ENCODE results near the gene FBLN1.

The FBLN1 gene

DNA sequence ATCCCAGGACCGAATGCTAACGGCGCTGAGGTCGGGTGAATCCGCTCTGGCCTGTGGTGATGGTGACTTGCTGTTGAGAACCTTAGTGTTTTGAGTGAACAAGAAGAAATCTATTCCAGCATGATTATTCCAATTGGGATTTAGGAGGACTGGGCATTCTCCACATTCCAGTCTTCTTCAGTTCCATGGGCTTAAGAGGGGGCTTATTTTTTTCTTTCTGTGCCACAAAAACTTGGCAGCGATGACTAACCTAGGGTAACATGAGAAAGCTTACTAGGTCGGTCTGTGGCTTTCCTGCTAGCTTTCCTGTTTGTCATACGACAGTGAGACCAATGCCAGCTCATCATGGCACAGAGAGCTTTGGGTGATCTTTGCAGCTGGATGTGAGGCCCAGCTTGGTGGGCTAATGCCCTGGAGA, 106.1 kb downstream of the FBLN1 start:
- TF ChIP-seq CTCF (IDR thresholded peaks at IDR 0.05; ENCODE audit: poor library complexity, severe bottlenecking), result no peak
- Histone ChIP-seq H3K4me1 (ENCODE audit: insufficient read depth, poor library complexity, severe bottlenecking) (peaks cover 40% of the 10 kb centered on the region), H3K27me3 (ENCODE audit: insufficient read depth, poor library complexity, severe bottlenecking) (no peaks in the 10 kb centered on the region), H3K4me3 (ENCODE audit: severe bottlenecking) (no peak overlapping the region), H3K36me3 (ENCODE audit: low read depth) (no peaks in the 10 kb centered on the region), H3K27ac (ENCODE audit: poor library complexity, severe bottlenecking) (no peak overlapping the region), H3K9me3 (ENCODE audit: severe bottlenecking) (no peaks in the 10 kb centered on the region)
- ATAC-seq (ENCODE audit: low read depth) (peak; percentile 40; the same call in 2 of the 3 replicates), DNase-seq (ENCODE audit: low spot score) (no peak)

GRCh38 chr22:45612451-45612901, 109.8 kb downstream of the FBLN1 start:
- H3K36me3 ChIP-seq (ENCODE audit: low read depth), result no peaks in the 10 kb centered on the region
- no peak overlapping the region for H3K4me3 ChIP-seq (ENCODE audit: severe bottlenecking)
- H3K9me3 ChIP-seq (ENCODE audit: severe bottlenecking), result no peaks in the 10 kb centered on the region
- ATAC-seq (ENCODE audit: low read depth) (peak; percentile 73), DNase-seq (ENCODE audit: low spot score) (no peak)
- H3K4me1 ChIP-seq (ENCODE audit: insufficient read depth, poor library complexity, severe bottlenecking), result peaks cover 22% of the 10 kb centered on the region
- H3K27ac ChIP-seq (ENCODE audit: poor library complexity, severe bottlenecking), result peak overlapping the region; percentile 36
- no peaks in the 10 kb centered on the region for H3K27me3 ChIP-seq (ENCODE audit: insufficient read depth, poor library complexity, severe bottlenecking)
- no peak for TF ChIP-seq CTCF (IDR thresholded peaks at IDR 0.05; ENCODE audit: poor library complexity, severe bottlenecking)

DNA sequence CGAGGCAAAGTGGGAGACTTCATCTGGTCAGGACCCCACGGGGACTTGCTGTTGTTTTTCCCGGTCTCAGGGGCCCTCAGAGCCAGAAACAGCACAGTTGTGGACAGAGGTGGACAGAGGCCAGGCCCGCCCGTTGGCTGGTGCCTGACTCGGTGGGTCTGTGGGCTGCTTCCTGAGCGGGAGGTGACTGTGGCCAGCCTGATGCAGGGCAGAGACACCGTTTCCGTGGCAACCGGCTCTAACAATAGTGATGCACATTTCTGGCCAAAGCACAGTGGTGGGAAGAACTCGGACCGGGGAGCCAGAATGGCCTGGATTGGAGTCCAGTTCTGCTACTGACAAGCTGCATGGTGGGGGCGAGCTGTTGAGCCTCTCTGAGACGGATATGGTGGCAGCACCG, 110.3 kb downstream of the FBLN1 start:
- TF ChIP-seq CTCF (IDR thresholded peaks at IDR 0.05; ENCODE audit: poor library complexity, severe bottlenecking), result no peak
- H3K4me1 ChIP-seq (ENCODE audit: insufficient read depth, poor library complexity, severe bottlenecking), result peaks cover 22% of the 10 kb centered on the region
- H3K4me3 ChIP-seq (ENCODE audit: severe bottlenecking), result no peak overlapping the region
- ATAC-seq (ENCODE audit: low read depth) (no peak; the same call in 2 of the 3 replicates), DNase-seq (ENCODE audit: low spot score) (no peak)
- H3K36me3 ChIP-seq (ENCODE audit: low read depth), result no peaks in the 10 kb centered on the region
- peak overlapping the region; percentile 36 for H3K27ac ChIP-seq (ENCODE audit: poor library complexity, severe bottlenecking)
- no peaks in the 10 kb centered on the region for H3K9me3 ChIP-seq (ENCODE audit: severe bottlenecking)
- no peaks in the 10 kb centered on the region for H3K27me3 ChIP-seq (ENCODE audit: insufficient read depth, poor library complexity, severe bottlenecking)

- no peaks in the 10 kb centered on the region; the same call in 1 of the 2 replicates for H3K36me3 ChIP-seq (ENCODE audit: low read depth)
- TF ChIP-seq CTCF (IDR thresholded peaks at IDR 0.05; ENCODE audit: poor library complexity, severe bottlenecking), result no peak
- no peak overlapping the region for H3K27ac ChIP-seq (ENCODE audit: poor library complexity, severe bottlenecking)
- no peak for ATAC-seq (ENCODE audit: low read depth)
- H3K4me1 ChIP-seq (ENCODE audit: insufficient read depth, poor library complexity, severe bottlenecking), result peaks cover 13% of the 10 kb centered on the region
- H3K27me3 ChIP-seq (ENCODE audit: insufficient read depth, poor library complexity, severe bottlenecking), result no peaks in the 10 kb centered on the region
- no peak overlapping the region for H3K4me3 ChIP-seq (ENCODE audit: severe bottlenecking)
- H3K9me3 ChIP-seq (ENCODE audit: severe bottlenecking), result no peaks in the 10 kb centered on the region
- no peak for DNase-seq (ENCODE audit: low spot score)
Measured at GRCh38 chr22:45615364-45615763, 112.7 kb downstream of the FBLN1 start.

DNA sequence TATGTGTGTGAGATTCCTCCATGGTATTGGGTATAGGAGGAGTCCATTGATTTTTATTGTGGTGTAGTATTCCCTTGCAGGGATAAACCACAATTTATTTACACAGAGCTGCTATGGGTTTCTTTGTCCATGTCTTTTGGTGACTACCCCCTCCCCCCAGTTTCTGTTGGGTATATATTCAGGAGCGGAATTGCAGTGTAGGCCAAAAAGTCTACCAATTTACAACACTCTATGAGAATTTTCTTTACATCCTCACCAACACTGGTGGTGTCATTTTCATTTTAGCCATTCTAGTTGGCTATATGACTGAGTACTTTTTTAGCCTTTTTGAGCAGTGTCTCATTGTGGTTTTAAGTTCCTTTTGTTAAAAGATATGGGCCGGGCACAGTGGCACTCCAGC, 113.7 kb downstream of the FBLN1 start:
- DNase-seq (ENCODE audit: low spot score) (no peak), ATAC-seq (ENCODE audit: low read depth) (no peak)
- Histone ChIP-seq H3K27ac (ENCODE audit: poor library complexity, severe bottlenecking) (no peak overlapping the region), H3K9me3 (ENCODE audit: severe bottlenecking) (no peaks in the 10 kb centered on the region), H3K27me3 (ENCODE audit: insufficient read depth, poor library complexity, severe bottlenecking) (no peaks in the 10 kb centered on the region), H3K4me3 (ENCODE audit: severe bottlenecking) (no peak overlapping the region), H3K4me1 (ENCODE audit: insufficient read depth, poor library complexity, severe bottlenecking) (peaks cover 13% of the 10 kb centered on the region), H3K36me3 (ENCODE audit: low read depth) (no peaks in the 10 kb centered on the region; the same call in 1 of the 2 replicates)
- no peak for TF ChIP-seq CTCF (IDR thresholded peaks at IDR 0.05; ENCODE audit: poor library complexity, severe bottlenecking)
